ENCODE measurements around the gene AMFR. TPM values are rescaled to one million over a fixed set of nuclear protein-coding genes. Genes with fewer than 3 reads are reported as not detected.

The AMFR gene
- total and polyA plus RNA-seq, 3 experiments from 2014 or later: 39.8 to 70.1 (median 64.3) TPM

GRCh38 chr16:56357241-56357764, 68.0 kb downstream of the AMFR start:
- POLR2A ChIA-PET: no interaction called here
- H3K4me3 Mint-ChIP-seq: peak overlapping the region; percentile 76 to 95 (median 89)
- Histone ChIP-seq H3K4me3 (ENCODE audit: low read length) (no peak overlapping the region), H3K36me3 (ENCODE audit: insufficient read depth, low read length) (no peaks in the 10 kb centered on the region), H3K27me3 (ENCODE audit: insufficient read depth, low read length, poor library complexity, severe bottlenecking) (no peaks in the 10 kb centered on the region), H3K27ac (ENCODE audit: low read depth, low read length) (no peak overlapping the region), H3K4me1 (ENCODE audit: insufficient read depth, low read length) (no peaks in the 10 kb centered on the region), H3K9me3 (ENCODE audit: low read length) (no peaks in the 10 kb centered on the region)
- CTCF ChIA-PET: interaction anchor here (1.5 kb wide), 1 partner anchor 13 kb away, joined by 6 read pairs; no protein-coding TSS in a partner anchor
- H3K9me3 Mint-ChIP-seq: no peaks in the 10 kb centered on the region
- no peak for DNase-seq
- H3K36me3 Mint-ChIP-seq: peaks cover 0 to 15% (median 3%) of the 10 kb centered on the region in 3 donors
- peak overlapping the region; percentile 71 to 97 (median 90) for H3K27ac Mint-ChIP-seq
- no peaks in the 10 kb centered on the region for H3K27me3 Mint-ChIP-seq
- H3K4me1 Mint-ChIP-seq: peaks cover 14 to 24% (median 17%) of the 10 kb centered on the region in 3 donors

DNA sequence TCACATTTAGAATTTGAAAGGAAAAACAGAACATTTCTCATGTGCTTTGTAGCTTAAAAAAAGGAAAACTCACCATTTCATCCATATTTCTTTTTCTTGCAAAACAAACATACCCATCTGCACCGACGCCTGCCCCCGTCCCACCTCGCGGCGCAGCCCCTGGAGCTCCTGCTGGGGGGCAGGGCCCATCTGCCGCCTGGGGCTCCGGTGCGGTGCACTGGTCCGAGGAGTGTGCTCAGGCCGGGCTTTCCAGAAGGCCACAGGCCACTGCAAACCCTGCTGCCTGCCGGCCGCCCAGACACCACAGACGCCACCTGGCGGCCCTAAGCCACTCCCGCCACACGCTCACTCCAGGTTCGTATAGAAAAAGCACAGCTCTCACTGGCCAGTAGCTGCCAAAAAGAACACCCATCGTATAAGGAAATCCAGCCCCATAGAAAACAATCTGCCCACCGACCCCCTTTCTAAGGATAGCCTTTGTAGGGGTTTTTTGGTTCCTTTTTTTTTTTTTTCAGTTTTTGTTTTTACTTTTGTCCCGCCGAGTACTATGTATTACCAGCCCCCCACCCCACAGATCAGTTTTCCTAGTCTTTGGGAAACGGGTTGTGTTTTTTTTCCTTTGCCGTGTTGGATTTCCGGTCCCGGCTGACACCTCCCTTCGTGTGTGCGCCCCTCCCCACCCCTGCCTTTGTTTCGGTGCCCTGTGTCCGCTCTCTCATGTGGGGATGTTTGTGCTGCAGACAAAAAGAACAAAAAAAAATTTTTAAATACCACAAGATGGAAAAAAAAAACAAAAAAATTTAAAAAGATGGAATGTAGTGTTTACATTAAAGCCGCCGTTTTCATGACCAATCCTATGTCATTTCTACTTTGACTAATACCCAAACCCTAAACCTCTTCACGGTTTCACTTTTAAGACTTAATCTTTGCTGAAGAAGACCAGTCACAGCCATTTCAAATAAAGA, 68.8 kb downstream of the AMFR start:
- H3K4me1 Mint-ChIP-seq: peaks cover 14 to 24% (median 17%) of the 10 kb centered on the region in 3 donors
- H3K36me3 Mint-ChIP-seq: peaks cover 0 to 9% (median 2%) of the 10 kb centered on the region in 3 donors
- DNase-seq: peak; percentile 31 to 62 (median 41)
- H3K27ac Mint-ChIP-seq: peak overlapping the region; percentile 71 to 97 (median 90)
- Histone ChIP-seq H3K4me3 (ENCODE audit: low read length) (peak overlapping the region; percentile 70), H3K9me3 (ENCODE audit: low read length) (no peaks in the 10 kb centered on the region), H3K27ac (ENCODE audit: low read depth, low read length) (peak overlapping the region; percentile 31), H3K4me1 (ENCODE audit: insufficient read depth, low read length) (no peaks in the 10 kb centered on the region), H3K27me3 (ENCODE audit: insufficient read depth, low read length, poor library complexity, severe bottlenecking) (no peaks in the 10 kb centered on the region), H3K36me3 (ENCODE audit: insufficient read depth, low read length) (no peaks in the 10 kb centered on the region)
- CTCF ChIA-PET: interaction anchor here (1.0 to 2.0 kb wide), 9 partner anchors 9 to 412 kb away, joined by 3 to 11 read pairs (median 5); no protein-coding TSS in a partner anchor
- H3K27me3 Mint-ChIP-seq: no peaks in the 10 kb centered on the region
- H3K4me3 Mint-ChIP-seq: peak overlapping the region; percentile 76 to 95 (median 89)
- no peaks in the 10 kb centered on the region for H3K9me3 Mint-ChIP-seq
- POLR2A ChIA-PET: no interaction called here

- Mint-ChIP-seq H3K27me3 (no peaks in the 10 kb centered on the region), H3K9me3 (no peaks in the 10 kb centered on the region), H3K27ac (peak overlapping the region in 6 of 8 donors; percentile 5 to 84 (median 29)), H3K36me3 (peaks cover 0 to 5% (median 2%) of the 10 kb centered on the region in 3 donors), H3K4me1 (peaks cover 14 to 24% (median 17%) of the 10 kb centered on the region in 3 donors), H3K4me3 (peak overlapping the region in 4 of 7 donors; percentile 33 to 85 (median 68))
- no peaks in the 10 kb centered on the region for H3K9me3 ChIP-seq (ENCODE audit: low read length)
- H3K36me3 ChIP-seq (ENCODE audit: insufficient read depth, low read length): no peaks in the 10 kb centered on the region
- H3K27me3 ChIP-seq (ENCODE audit: insufficient read depth, low read length, poor library complexity, severe bottlenecking): no peaks in the 10 kb centered on the region
- H3K27ac ChIP-seq (ENCODE audit: low read depth, low read length): no peak overlapping the region
- no peaks in the 10 kb centered on the region for H3K4me1 ChIP-seq (ENCODE audit: insufficient read depth, low read length)
- H3K4me3 ChIP-seq (ENCODE audit: low read length): peak overlapping the region; percentile 70
- ChIA-PET CTCF (interaction anchor here (1.0 to 2.0 kb wide), 9 partner anchors 9 to 411 kb away, joined by 3 to 11 read pairs (median 5); no protein-coding TSS in a partner anchor), POLR2A (no interaction called here)
- DNase-seq: no peak
Measured at GRCh38 chr16:56355786-56356275, 69.5 kb downstream of the AMFR start.

DNA sequence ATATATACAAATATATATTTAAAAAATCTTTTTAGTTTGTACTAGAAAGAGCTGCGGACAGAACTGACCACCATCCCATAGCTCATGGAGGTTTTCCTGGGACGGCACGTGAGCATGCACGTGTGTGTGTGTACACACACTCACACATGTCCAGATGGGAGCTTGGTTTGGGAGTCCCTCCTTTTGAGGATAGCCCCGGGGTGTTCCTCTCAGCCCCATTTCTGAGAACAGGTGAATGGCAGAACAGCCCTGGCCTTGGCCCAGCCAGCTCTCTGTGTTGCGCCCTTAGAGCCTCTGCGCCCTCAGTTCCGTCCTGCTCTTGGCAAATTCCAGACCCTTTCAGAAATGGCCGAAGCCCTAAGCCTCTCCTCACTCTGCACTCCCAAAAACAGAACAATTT, 70.1 kb downstream of the AMFR start:
- Mint-ChIP-seq H3K4me3 (peak overlapping the region in 1 of 7 donors; percentile 33), H3K27ac (peak overlapping the region in 1 of 8 donors; percentile 5), H3K27me3 (no peaks in the 10 kb centered on the region), H3K4me1 (peaks cover 14 to 24% (median 17%) of the 10 kb centered on the region in 3 donors), H3K9me3 (no peaks in the 10 kb centered on the region), H3K36me3 (peaks cover 0 to 2% (median 0%) of the 10 kb centered on the region in 3 donors)
- H3K9me3 ChIP-seq (ENCODE audit: low read length): no peaks in the 10 kb centered on the region
- H3K27ac ChIP-seq (ENCODE audit: low read depth, low read length): no peak overlapping the region
- H3K4me3 ChIP-seq (ENCODE audit: low read length): no peak overlapping the region
- CTCF ChIA-PET: interaction anchor here (1.0 to 2.0 kb wide), 5 partner anchors 10 to 410 kb away, joined by 3 to 11 read pairs (median 3); no protein-coding TSS in a partner anchor
- no peak for DNase-seq
- no peaks in the 10 kb centered on the region for H3K4me1 ChIP-seq (ENCODE audit: insufficient read depth, low read length)
- no peaks in the 10 kb centered on the region for H3K36me3 ChIP-seq (ENCODE audit: insufficient read depth, low read length)
- H3K27me3 ChIP-seq (ENCODE audit: insufficient read depth, low read length, poor library complexity, severe bottlenecking): no peaks in the 10 kb centered on the region
- POLR2A ChIA-PET: no interaction called here

GRCh38 chr16:56354746-56355145, 70.6 kb downstream of the AMFR start:
- Mint-ChIP-seq H3K4me1 (peaks cover 13 to 23% (median 17%) of the 10 kb centered on the region in 3 donors), H3K27ac (peak overlapping the region in 1 of 8 donors; percentile 11)

GRCh38 chr16:56354016-56354415, 71.3 kb downstream of the AMFR start:
- Histone ChIP-seq H3K4me3 (ENCODE audit: low read length) (no peak overlapping the region), H3K27me3 (ENCODE audit: insufficient read depth, low read length, poor library complexity, severe bottlenecking) (no peaks in the 10 kb centered on the region), H3K4me1 (ENCODE audit: insufficient read depth, low read length) (no peaks in the 10 kb centered on the region), H3K27ac (ENCODE audit: low read depth, low read length) (no peak overlapping the region), H3K36me3 (ENCODE audit: insufficient read depth, low read length) (no peaks in the 10 kb centered on the region), H3K9me3 (ENCODE audit: low read length) (no peaks in the 10 kb centered on the region)
- no peaks in the 10 kb centered on the region for H3K27me3 Mint-ChIP-seq
- ChIA-PET CTCF (interaction anchor here (1.3 kb wide), 1 partner anchor 409 kb away, joined by 3 read pairs; no protein-coding TSS in a partner anchor), POLR2A (no interaction called here)
- H3K4me3 Mint-ChIP-seq: no peak overlapping the region
- H3K27ac Mint-ChIP-seq: peak overlapping the region in 1 of 8 donors; percentile 11
- no peaks in the 10 kb centered on the region for H3K9me3 Mint-ChIP-seq
- H3K36me3 Mint-ChIP-seq: peaks cover 0 to 2% (median 0%) of the 10 kb centered on the region in 3 donors
- no peak for DNase-seq
- peaks cover 12 to 21% (median 17%) of the 10 kb centered on the region in 3 donors for H3K4me1 Mint-ChIP-seq

More at GRCh38 chr16:56354746-56355145, 70.6 kb downstream of the AMFR start:
- Histone ChIP-seq H3K4me3 (ENCODE audit: low read length) (no peak overlapping the region), H3K27ac (ENCODE audit: low read depth, low read length) (no peak overlapping the region), H3K9me3 (ENCODE audit: low read length) (no peaks in the 10 kb centered on the region), H3K27me3 (ENCODE audit: insufficient read depth, low read length, poor library complexity, severe bottlenecking) (no peaks in the 10 kb centered on the region), H3K36me3 (ENCODE audit: insufficient read depth, low read length) (no peaks in the 10 kb centered on the region), H3K4me1 (ENCODE audit: insufficient read depth, low read length) (no peaks in the 10 kb centered on the region)
- ChIA-PET CTCF (interaction anchor here (1.3 kb wide), 2 partner anchors 36 to 409 kb away, joined by 3 read pairs; no protein-coding TSS in a partner anchor), POLR2A (no interaction called here)
- no peak for DNase-seq
- Mint-ChIP-seq H3K27me3 (no peaks in the 10 kb centered on the region), H3K36me3 (peaks cover 0 to 2% (median 0%) of the 10 kb centered on the region in 3 donors), H3K4me3 (no peak overlapping the region), H3K9me3 (no peaks in the 10 kb centered on the region)

DNA sequence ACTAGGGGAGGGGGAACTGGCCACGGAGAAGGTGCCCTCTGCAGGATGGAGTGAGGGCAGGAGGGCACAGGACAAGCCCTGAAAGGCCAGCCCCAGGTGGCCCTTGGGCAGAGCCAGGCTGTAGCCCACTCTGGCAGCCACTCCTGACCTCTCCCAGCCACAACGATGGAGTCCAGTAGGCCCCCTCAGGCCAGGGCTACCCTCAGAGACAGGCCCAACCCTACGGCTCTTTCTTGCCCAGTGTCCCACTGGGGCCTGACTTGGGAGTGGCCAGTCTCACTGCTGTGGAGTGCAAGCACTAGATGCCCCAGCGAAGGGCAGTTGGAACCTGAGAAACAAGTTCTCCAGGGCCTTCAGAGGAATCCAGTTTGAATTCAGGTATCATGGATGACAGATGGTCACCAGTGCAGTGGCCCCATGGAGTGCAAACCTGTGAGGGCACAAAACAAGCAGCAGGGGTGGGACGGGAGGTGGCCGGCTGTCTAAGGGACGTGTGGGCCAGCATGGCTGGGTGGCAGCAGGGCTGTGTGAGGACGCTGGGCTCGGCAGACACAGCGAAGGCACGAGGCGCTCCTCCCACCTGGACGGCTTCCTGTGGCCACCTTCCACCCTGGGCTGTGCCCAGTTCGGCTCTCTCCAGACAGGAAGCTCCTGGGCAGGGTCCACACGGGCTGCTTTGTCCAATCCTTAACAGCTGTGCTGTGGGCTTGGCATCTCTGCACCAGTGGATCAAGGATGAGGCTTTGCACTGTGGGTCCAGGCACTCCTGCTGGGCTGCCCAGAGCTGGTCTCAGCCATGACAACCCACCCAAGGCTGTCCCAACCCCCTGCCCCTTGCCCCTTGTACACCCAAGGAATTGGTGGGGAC, 72.1 kb downstream of the AMFR start:
- Mint-ChIP-seq H3K27ac (no peak overlapping the region), H3K9me3 (no peaks in the 10 kb centered on the region), H3K27me3 (no peaks in the 10 kb centered on the region), H3K4me1 (peaks cover 12 to 21% (median 17%) of the 10 kb centered on the region in 3 donors), H3K36me3 (peaks cover 0 to 2% (median 0%) of the 10 kb centered on the region in 3 donors), H3K4me3 (no peak overlapping the region)
- H3K36me3 ChIP-seq (ENCODE audit: insufficient read depth, low read length): no peaks in the 10 kb centered on the region
- H3K9me3 ChIP-seq (ENCODE audit: low read length): no peaks in the 10 kb centered on the region
- no peak for DNase-seq
- H3K4me1 ChIP-seq (ENCODE audit: insufficient read depth, low read length): no peaks in the 10 kb centered on the region
- ChIA-PET POLR2A (no interaction called here), CTCF (no interaction called here)
- no peaks in the 10 kb centered on the region for H3K27me3 ChIP-seq (ENCODE audit: insufficient read depth, low read length, poor library complexity, severe bottlenecking)
- no peak overlapping the region for H3K27ac ChIP-seq (ENCODE audit: low read depth, low read length)
- H3K4me3 ChIP-seq (ENCODE audit: low read length): no peak overlapping the region
